Memory B cell (primary cell): Measurements from ENCODE around the gene YBX2.

Experiments used
- ATAC-seq: fragments of 150-1000 bp; cut with Tn5 transposase; 2 replicates; pipeline ENCODE4 v1.10.0; 2021; ENCODE audit warnings: low read depth, mild to moderate bottlenecking, moderate library complexity
- DNase-seq, 2 donors: peaks; one replicate each; pipeline ENCODE4 v3.0.0; 2022; ENCODE audit warnings: low spot score in 2 of 2
- H3K27ac Mint-ChIP-seq: one replicate; pipeline ENCODE4 v1.8.0; 2022; ENCODE audit warnings: mild to moderate bottlenecking, moderate library complexity, mixed read lengths
- H3K27me3 Mint-ChIP-seq: one replicate; pipeline ENCODE4 v1.8.0; 2022; ENCODE audit warnings: mixed read lengths
- H3K36me3 Mint-ChIP-seq: one replicate; pipeline ENCODE4 v1.8.0; 2022; ENCODE audit warnings: mild to moderate bottlenecking, mixed read lengths
- H3K4me1 Mint-ChIP-seq: one replicate; pipeline ENCODE4 v1.8.0; 2022; ENCODE audit warnings: mixed read lengths
- H3K4me3 Mint-ChIP-seq: one replicate; pipeline ENCODE4 v1.8.0; 2022; ENCODE audit warnings: mild to moderate bottlenecking, moderate library complexity, mixed read lengths
- H3K9me3 Mint-ChIP-seq: one replicate; pipeline ENCODE4 v1.8.0; 2022; ENCODE audit warnings: mixed read lengths

The YBX2 gene

DNA sequence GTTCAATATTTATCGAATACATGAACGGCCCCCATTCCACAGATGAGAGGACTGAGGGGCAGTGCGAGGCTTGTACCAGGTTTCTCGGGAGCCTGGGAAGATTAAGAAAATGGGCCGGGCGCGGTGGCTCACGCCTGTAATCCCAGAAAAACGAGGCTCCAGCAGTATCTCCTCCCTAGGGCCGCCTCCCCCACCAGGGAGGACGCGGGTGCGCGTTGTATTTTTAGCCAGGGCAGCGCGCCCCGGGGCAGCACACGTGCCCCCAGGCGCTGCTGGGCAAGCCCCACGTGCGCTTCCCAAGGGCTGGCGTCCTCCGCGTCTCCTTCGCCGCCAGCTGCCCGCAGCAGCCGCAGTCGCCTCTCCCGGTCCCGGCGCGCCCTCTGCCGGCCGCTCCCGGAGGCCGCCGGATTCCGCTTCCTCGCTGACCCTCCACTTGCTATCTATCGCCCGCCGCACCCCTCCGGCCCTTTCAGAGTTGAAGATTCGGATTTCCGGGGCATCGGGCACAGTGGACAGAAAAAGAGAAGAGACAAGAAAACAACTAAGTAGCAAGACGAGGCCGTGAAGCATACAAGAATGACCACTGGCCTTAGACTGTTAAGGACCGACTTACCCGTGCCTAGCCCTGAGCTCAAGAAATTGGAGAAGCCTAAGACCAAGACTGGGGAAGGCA, 1.9 kb upstream of the YBX2 start:
- H3K27me3 Mint-ChIP-seq, result peaks cover 10% of the 10 kb centered on the region
- ATAC-seq (peak; percentile 31), DNase-seq (peak; percentile 72 to 76)
- peak overlapping the region; percentile 21 for H3K4me3 Mint-ChIP-seq
- no peaks in the 10 kb centered on the region for H3K9me3 Mint-ChIP-seq
- H3K4me1 Mint-ChIP-seq, result peaks cover 13% of the 10 kb centered on the region
- no peak overlapping the region for H3K27ac Mint-ChIP-seq
- no peaks in the 10 kb centered on the region for H3K36me3 Mint-ChIP-seq

DNA sequence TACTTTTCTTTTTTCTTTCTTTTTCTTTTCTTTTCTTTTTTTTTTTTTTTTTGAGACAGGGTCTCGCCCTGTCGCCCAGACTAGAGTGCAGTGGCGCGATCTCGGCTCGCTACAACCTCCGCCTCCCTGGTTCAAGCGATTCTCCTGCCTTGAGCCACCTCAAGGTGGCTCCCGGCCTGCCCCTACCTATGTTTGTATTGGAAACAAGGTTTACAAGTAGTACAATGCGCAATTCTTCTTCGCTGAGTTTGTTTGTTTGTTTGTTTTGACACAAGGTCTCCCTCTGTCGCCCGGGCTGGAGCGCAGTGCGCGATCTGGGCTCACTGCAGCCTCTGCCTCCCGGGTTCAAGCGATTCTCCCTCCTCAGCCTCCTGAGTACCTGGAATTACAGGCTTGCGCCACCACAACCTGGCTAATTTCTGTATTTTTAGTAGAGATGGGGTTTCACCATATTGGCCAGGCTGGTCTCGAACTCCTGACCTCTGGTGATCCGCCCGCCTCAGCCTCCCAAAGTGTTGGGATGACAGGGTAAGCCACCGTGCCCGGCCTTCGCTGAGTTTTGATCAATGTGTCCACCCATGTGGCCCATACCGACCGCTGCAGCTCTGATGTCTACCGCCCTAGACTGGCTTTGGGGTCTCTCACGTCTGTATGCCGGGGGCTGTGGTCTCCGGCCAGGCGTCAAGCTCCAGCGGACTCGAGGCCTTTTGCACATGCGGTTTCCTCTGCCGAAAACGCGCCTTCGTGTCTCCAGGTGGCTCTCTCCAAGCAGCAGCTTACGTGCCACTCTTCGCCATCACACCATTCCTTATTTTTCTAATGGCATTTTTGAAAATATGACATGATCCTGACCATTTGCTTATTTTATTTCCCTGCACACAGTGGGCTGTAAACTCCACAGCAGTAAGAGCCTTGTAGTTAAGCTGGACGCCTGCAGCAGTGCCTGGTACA, 1.1 kb upstream of the YBX2 start:
- no peak for DNase-seq
- no peaks in the 10 kb centered on the region for H3K36me3 Mint-ChIP-seq
- H3K27me3 Mint-ChIP-seq, result peaks cover 10% of the 10 kb centered on the region
- H3K27ac Mint-ChIP-seq, result no peak overlapping the region
- peaks cover 13% of the 10 kb centered on the region for H3K4me1 Mint-ChIP-seq
- H3K4me3 Mint-ChIP-seq, result peak overlapping the region; percentile 87
- H3K9me3 Mint-ChIP-seq, result no peaks in the 10 kb centered on the region
- ATAC-seq, result peak; percentile 24

DNA sequence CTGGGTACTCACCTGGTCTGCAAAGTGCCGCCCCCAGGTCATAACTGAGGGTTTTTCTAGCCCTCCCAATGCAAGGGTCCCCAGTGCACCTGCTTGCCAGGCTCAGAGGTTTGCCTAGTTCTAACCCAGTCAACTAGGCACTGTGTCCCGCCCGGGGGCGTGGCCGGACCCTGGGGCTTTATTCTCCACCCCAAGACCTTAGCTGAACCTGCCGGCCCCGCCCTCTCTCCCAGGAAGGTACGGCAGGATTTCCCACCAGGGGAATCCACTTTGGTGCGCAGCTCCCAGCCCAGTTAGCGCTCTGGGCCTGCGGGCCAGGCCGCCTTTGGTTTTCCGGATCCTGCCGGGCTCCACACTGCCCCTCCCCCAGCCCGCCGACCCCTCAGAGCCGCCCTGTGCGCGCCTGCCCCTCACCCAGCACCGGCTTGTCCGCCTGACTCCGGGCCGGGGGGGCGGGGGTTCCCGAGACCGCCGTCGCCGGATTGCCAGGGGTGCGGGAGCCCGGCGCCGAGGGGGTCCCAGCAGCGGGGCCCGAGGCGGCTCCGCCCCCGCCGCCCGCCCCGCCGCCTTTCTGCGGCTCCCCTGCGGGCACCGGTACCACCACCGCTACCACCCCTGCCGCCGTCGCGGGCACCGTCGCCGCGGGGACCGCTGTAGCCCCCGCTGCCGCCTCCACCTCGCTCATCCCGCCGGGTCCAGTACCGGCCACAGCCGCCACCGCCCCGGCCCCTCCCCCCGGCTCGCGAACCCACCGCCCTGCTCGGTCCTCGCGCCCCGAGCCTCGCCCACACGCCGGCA, 424 bp downstream of the YBX2 start:
- H3K4me3 Mint-ChIP-seq, result peak overlapping the region; percentile 21
- ATAC-seq, result peak; percentile 5
- H3K4me1 Mint-ChIP-seq, result peaks cover 13% of the 10 kb centered on the region

DNA sequence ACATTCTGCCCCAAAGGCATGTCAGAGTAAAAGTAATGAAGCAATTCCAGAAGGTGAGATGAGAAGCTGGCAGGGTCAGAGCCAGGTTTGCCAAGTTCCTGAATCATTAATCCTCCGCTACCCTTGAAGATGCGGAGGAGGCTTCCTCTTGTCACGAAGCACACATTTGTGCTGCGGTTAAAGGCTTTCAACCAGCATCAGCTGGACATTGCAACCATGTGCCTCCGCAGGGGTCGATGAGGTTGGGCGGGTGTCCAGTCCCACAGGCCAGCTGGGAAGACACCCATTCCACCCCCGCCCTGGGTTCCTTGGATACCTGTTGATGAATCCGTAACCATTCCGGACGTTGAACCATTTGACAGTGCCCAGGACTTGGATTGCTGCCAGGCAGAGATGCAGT, 1.3 kb downstream of the YBX2 start:
- no peak overlapping the region for H3K27ac Mint-ChIP-seq
- peaks cover 13% of the 10 kb centered on the region for H3K4me1 Mint-ChIP-seq
- no peak overlapping the region for H3K4me3 Mint-ChIP-seq
- peaks cover 11% of the 10 kb centered on the region for H3K27me3 Mint-ChIP-seq
- DNase-seq (no peak), ATAC-seq (no peak)
- H3K36me3 Mint-ChIP-seq, result no peaks in the 10 kb centered on the region
- H3K9me3 Mint-ChIP-seq, result no peaks in the 10 kb centered on the region

More for the DNA sequence above, 424 bp downstream of the YBX2 start:
- Mint-ChIP-seq H3K27ac (no peak overlapping the region), H3K9me3 (no peaks in the 10 kb centered on the region), H3K36me3 (no peaks in the 10 kb centered on the region), H3K27me3 (peaks cover 8% of the 10 kb centered on the region)
- DNase-seq, result no peak

GRCh38 chr17:7292729-7293128, 1.7 kb downstream of the YBX2 start:
- Mint-ChIP-seq H3K36me3 (no peaks in the 10 kb centered on the region), H3K4me1 (peaks cover 13% of the 10 kb centered on the region), H3K27me3 (peaks cover 14% of the 10 kb centered on the region), H3K4me3 (no peak overlapping the region), H3K27ac (no peak overlapping the region), H3K9me3 (no peaks in the 10 kb centered on the region)
- no peak for DNase-seq
- no peak for ATAC-seq

DNA sequence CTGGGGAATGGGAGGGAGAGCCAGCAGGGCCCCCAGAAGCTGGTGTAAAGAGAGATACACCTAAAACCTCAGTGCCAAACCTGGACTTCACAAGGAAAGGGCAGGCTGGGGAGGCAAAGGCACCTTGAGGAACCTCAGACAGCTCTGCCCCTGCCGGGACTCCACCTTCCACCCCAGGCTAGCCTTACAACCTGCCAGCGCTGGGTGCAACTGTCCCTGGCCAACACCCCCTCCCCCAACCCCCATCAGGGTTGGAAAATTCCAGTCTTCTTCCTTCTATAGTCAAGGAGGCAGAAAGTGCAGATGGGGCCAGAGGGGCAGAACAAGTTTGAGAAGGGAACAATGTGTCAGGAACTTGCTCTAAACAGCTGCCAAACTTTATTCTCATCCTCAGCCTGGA, 2.2 kb downstream of the YBX2 start:
- H3K9me3 Mint-ChIP-seq, result no peaks in the 10 kb centered on the region
- no peaks in the 10 kb centered on the region for H3K36me3 Mint-ChIP-seq
- peaks cover 13% of the 10 kb centered on the region for H3K4me1 Mint-ChIP-seq
- peaks cover 15% of the 10 kb centered on the region for H3K27me3 Mint-ChIP-seq
- no peak overlapping the region for H3K4me3 Mint-ChIP-seq
- ATAC-seq (no peak), DNase-seq (no peak)
- no peak overlapping the region for H3K27ac Mint-ChIP-seq

GRCh38 chr17:7290685-7291084, 3.8 kb downstream of the YBX2 start:
- no peak for DNase-seq
- no peak overlapping the region for H3K4me3 Mint-ChIP-seq
- H3K9me3 Mint-ChIP-seq, result no peaks in the 10 kb centered on the region
- H3K36me3 Mint-ChIP-seq, result no peaks in the 10 kb centered on the region
- no peak for ATAC-seq
- H3K27me3 Mint-ChIP-seq, result peaks cover 10% of the 10 kb centered on the region
- H3K27ac Mint-ChIP-seq, result no peak overlapping the region
- peaks cover 9% of the 10 kb centered on the region for H3K4me1 Mint-ChIP-seq

DNA sequence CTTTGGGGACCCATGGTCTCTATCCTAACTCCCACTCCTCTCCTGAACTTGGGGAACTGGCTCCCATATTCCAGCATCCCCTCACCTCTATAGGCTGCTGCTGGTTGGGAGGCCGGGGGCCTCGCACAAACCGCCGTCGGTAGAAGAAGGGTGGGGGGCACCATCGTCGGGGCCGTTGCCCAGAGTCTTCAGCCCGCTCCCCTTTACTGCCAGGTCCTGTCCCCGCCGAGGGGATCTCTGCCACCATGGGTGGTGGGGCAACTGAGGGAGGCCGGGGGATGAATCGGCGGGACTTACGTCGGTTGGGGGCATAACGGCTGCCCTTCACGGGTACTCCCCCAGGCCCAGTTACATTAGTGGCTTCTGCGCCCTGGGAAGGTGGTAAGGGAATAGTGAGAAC, 4.3 kb downstream of the YBX2 start:
- H3K27me3 Mint-ChIP-seq, result peaks cover 10% of the 10 kb centered on the region
- DNase-seq (no peak), ATAC-seq (no peak)
- no peak overlapping the region for H3K4me3 Mint-ChIP-seq
- H3K27ac Mint-ChIP-seq, result no peak overlapping the region
- H3K36me3 Mint-ChIP-seq, result no peaks in the 10 kb centered on the region
- peaks cover 7% of the 10 kb centered on the region for H3K4me1 Mint-ChIP-seq
- no peaks in the 10 kb centered on the region for H3K9me3 Mint-ChIP-seq

- no peak overlapping the region for H3K4me3 Mint-ChIP-seq
- H3K4me1 Mint-ChIP-seq, result peaks cover 3% of the 10 kb centered on the region
- no peak for ATAC-seq
- no peaks in the 10 kb centered on the region for H3K36me3 Mint-ChIP-seq
- DNase-seq, result no peak
- peaks cover 8% of the 10 kb centered on the region for H3K27me3 Mint-ChIP-seq
- H3K27ac Mint-ChIP-seq, result no peak overlapping the region
- no peaks in the 10 kb centered on the region for H3K9me3 Mint-ChIP-seq
Measured at GRCh38 chr17:7289256-7290032, 5.0 kb downstream of the YBX2 start.

- no peak for ATAC-seq
Measured at GRCh38 chr17:7285679-7286078, 8.8 kb downstream of the YBX2 start.

DNA sequence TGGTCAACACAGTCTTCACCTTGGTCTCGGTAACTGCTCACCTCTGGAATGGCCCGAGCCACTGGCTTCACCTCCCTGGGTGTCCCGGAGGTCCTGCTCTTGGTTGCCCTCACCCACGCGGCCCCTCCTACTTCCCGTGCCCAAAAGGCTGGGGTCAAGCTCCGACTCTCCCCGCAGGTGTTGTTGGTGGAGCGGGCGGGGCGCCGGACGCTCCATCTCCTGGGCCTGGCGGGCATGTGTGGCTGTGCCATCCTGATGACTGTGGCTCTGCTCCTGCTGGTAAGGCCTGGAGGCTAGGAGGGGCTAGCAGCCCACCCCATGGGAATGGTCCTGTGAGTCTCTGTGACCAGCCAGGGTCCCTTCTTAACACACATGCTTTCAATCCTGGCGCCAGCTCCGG, 9.5 kb downstream of the YBX2 start:
- no peaks in the 10 kb centered on the region for H3K36me3 Mint-ChIP-seq
- peaks cover 22% of the 10 kb centered on the region for H3K27me3 Mint-ChIP-seq
- no peak overlapping the region for H3K4me3 Mint-ChIP-seq
- H3K27ac Mint-ChIP-seq, result no peak overlapping the region
- ATAC-seq, result no peak
- no peaks in the 10 kb centered on the region for H3K9me3 Mint-ChIP-seq
- peaks cover 17% of the 10 kb centered on the region for H3K4me1 Mint-ChIP-seq
- no peak for DNase-seq

More at GRCh38 chr17:7285679-7286078, 8.8 kb downstream of the YBX2 start:
- DNase-seq, result no peak
- H3K4me3 Mint-ChIP-seq, result no peak overlapping the region
- H3K36me3 Mint-ChIP-seq, result no peaks in the 10 kb centered on the region
- H3K9me3 Mint-ChIP-seq, result no peaks in the 10 kb centered on the region
- peaks cover 23% of the 10 kb centered on the region for H3K27me3 Mint-ChIP-seq
- H3K27ac Mint-ChIP-seq, result no peak overlapping the region
- peaks cover 10% of the 10 kb centered on the region for H3K4me1 Mint-ChIP-seq

DNA sequence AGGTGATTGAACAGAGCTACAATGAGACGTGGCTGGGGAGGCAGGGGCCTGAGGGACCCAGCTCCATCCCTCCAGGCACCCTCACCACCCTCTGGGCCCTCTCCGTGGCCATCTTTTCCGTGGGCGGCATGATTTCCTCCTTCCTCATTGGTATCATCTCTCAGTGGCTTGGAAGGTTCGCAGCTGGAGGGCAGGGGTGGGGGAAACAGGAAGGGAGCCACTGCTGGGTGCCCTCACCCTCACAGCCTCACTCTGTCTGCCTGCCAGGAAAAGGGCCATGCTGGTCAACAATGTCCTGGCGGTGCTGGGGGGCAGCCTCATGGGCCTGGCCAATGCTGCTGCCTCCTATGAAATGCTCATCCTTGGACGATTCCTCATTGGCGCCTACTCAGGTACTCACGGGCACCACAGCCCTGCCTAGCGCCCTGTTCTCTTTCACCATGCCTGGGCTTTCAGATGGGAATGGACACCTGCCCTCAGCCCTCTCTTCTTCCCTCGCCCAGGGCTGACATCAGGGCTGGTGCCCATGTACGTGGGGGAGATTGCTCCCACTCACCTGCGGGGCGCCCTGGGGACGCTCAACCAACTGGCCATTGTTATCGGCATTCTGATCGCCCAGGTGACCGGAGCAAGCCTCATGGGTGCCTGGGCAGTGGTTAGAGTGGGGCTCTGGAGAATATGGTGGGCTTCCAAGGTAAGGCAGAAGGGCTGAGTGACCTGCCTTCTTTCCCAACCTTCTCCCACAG, 10.8 kb downstream of the YBX2 start:
- Mint-ChIP-seq H3K27me3 (peaks cover 21% of the 10 kb centered on the region), H3K4me3 (no peak overlapping the region), H3K9me3 (no peaks in the 10 kb centered on the region)

More for the DNA sequence above, 10.8 kb downstream of the YBX2 start:
- ATAC-seq (no peak), DNase-seq (no peak)
- Mint-ChIP-seq H3K27ac (no peak overlapping the region), H3K4me1 (peaks cover 17% of the 10 kb centered on the region), H3K36me3 (no peaks in the 10 kb centered on the region)
